CD4-positive, alpha-beta T cell treated with Interleukin-4 for 4 hours (primary cell): Measurements from ENCODE around the gene SPSB1.
"Not testable (repeated sequence)": the region's sequence is repeated elsewhere in the genome, so short reads cannot be mapped to it uniquely, and the experiment has no call there.

Source experiments
- DNase-seq: peaks from one replicate; pipeline ENCODE4 v3.0.0-alpha.2; 2020

SPSB1 gene

GRCh38 chr1:9369964-9370788 lies 77.5 kb downstream of the SPSB1 start:
- no peak for DNase-seq

- DNase-seq: no peak
Measured at GRCh38 chr1:9371391-9371935, 78.8 kb downstream of the SPSB1 start.

DNA sequence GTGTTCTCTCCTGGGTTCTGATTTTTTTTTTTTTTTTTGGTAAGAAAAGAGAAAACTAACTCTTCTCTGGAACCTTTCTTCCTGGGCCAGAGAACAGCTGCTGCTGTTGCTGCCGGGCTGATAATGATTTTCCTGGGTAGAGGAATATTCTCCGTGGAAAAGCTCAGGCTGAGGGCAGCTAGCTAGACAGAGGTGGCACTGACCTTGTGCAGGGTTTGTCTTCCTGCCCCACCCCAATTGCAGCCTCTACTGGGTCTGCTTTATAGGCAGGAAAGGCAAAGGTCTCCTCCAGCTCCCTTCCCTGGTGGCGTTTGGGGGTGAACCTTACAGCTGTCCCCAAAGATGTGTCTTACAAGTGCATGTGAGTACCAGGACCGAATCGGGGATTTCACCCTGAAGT lies 79.3 kb downstream of the SPSB1 start:
- no peak for DNase-seq

DNA sequence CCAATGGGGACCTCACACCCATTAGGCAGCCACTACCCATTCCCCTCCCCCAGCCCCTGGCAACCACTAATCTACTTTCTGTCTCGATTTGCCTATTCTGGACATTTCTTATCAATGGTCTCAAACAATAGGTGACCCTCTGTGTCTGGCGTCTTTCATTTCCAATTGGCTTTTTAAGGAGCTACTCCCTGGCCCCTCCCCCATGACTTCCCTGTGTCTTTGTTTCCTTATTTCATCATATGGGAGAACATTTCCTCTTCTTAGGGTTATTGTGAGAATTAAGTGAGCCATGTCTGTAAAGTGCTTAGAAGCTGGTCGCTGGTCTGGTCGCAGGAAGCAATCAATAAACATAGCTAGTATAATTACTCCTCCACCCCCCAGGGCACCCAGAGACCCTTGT lies 80.9 kb downstream of the SPSB1 start:
- DNase-seq: no peak

DNA sequence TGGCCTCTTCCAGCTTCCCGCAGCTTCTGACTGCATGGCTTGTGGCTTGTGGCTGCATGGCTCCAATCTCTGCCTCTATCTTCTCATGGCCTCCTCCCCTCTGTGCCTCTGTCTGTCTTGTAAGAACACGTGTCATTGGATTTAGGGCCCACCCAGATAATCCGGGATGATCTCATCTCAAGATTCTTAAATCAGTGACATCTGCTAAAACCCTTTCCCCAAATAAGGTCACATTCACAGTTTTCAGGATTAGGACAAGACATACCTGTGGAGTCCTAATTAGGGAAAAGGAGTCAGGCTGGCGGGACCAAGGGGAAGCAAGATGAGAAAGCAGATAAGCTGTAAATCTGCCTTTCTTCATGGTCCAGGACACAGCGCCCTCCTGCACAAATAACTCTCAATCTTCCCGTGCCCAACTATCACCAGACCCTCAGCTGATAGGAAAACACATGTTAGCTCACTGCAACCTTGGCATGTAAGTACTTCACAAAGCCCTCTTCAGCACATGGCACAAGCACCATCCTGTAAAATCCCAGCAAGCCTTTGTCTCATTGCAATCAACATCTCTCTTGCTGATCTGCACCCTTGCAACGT lies 82.2 kb downstream of the SPSB1 start:
- no peak for DNase-seq

DNA sequence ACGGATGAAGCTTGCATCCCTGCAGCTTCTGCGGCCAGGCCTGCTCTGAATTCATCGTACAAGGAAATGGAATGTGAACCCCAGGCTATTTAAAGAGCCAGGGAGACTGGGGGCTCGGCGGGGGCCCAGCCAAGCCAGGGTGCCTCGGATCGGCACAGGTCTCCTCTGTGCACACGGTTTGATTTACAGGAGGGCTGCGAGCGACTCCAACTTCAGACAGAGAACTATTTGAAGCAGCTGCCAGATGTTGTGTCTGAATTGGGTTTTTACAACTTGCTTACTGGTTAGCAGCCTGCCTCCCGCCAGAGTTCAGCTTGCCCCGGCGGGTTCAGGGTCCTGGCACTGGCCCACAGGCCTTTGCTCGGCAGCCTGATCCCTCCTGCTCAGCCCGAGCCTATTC lies 83.2 kb downstream of the SPSB1 start:
- DNase-seq: no peak

DNA sequence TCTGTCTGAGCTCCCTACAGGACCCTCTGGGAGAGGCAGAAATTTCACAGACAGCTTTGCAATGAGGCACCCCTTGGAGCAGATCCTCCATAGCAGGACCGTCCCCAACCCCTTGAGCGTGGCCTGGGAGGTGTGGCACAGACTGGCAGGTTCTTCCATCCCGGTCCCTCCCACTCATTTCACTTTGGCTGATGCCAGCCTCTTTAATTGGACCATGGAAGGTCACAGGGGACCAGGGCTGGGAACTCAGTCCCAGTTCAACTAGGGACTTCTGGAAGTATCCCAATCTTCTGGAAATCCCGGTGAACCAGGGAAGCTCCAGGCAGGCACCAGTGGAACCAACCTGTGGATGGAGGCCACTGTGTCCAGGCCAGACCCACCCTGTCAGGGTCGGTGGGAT lies 83.7 kb downstream of the SPSB1 start:
- DNase-seq: no peak

DNA sequence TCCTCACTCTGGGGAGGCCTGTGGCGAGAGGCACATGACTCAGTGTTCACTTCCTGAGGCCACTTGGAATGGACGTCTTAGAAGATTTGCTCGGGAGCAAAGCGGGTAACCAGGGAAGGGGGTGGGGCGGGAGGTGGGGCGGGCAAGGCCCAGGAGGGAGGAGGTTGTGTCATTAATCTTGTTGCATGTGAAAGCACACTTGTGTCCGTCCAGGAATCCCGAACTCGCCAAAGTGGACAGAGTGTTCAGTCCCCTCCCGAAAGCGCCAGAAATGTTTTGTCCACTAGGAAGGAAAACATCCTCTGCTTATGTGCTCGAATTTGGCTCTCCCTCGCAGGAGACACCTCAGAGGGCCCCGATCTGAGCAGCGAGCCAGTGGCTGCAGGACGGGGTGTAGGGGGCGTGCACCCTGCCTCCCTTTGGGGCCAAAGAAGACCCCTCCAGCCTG lies 84.2 kb downstream of the SPSB1 start:
- no peak for DNase-seq

GRCh38 chr1:9378801-9379200 lies 86.1 kb downstream of the SPSB1 start:
- no peak for DNase-seq

GRCh38 chr1:9380711-9381110 lies 88.0 kb downstream of the SPSB1 start:
- no peak for DNase-seq

DNA sequence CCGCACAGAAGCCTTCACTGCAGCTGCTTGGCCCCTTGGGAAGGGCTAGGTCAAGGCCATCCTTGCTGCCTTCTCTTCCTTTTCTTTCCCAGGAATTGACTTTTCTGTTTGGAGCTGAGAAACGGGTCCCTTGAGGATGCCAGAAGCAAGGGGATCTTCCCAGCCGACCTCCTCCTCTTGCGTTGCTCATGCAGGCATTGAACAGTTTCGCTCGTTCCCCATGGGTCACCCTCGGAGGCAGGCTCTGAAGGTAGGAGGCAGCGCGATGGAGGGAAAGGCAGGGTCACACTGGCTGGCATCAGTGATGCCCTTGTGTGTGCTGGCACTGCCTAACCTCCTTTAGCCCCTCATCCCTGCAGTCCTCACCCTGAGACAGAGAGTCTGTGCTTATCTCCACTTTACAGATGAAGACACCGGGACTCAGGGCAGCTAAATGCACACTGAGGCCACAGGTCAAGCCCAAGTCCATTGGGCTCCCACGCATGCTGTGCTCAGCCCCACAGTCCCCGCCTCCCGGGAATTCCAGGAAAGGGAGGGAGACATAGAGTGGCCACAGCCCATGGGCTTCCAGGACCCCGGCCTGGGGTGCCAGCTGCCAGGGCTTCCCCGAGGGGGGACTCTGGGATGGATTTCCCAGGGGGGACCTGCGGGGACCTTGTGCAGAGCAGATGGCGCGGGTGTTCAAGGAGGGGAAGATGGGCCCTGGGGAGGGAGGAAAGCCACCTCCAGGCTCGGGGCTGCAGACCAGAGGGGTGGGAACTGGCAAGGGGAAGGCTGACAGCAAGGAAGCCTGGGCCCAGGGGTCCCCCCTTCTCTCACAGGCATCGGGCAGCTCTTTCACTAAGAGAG lies 90.2 kb downstream of the SPSB1 start:
- DNase-seq: no peak

DNA sequence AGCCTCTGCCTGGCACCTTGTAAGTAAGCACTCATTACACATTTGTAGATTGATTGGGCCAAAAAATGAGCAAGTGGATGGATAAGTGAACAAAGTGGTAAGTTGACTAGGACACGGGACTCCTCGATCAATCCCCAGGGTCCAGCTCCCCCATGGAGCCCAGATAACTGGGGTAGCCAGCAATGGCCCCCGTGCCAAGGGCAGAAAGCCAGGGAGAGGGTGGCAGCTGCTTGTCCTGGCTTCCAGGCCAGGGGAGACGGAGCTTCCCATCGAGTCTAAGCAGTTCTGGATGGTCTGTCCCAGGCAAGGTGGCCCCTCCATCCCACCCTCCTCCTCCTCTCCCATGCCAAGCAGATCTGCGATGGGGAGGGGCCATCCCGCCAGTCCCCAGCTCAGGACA lies 91.4 kb downstream of the SPSB1 start:
- DNase-seq: no peak

DNA sequence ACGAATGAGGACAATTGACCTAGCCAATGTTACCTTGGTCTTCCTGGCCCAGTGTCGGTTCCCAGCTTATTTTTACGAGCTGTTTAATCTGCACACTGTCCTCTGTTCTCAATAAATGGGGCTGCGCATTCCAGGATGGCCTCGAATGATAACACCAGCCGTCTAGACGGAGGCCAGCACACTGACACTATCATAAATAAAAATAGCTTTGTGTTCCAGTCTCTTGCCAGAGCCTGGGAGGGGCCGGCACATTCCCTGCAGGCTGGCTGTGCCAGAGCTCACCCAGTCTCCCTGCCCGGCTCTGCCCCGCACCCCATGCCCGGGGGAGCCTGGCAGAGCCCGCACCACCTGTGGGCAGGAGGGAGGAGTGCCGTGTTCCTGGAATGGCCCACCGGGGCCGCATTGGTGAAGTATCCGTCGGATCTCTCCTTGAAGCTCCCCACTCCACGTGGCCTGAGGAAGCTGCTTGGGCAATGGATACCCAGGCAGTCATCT lies 92.1 kb downstream of the SPSB1 start:
- DNase-seq: no peak

- DNase-seq: not testable (repeated sequence)
Measured at GRCh38 chr1:9385392-9385791, 92.7 kb downstream of the SPSB1 start.

GRCh38 chr1:9385801-9386573 lies 93.3 kb downstream of the SPSB1 start:
- no peak for DNase-seq

DNA sequence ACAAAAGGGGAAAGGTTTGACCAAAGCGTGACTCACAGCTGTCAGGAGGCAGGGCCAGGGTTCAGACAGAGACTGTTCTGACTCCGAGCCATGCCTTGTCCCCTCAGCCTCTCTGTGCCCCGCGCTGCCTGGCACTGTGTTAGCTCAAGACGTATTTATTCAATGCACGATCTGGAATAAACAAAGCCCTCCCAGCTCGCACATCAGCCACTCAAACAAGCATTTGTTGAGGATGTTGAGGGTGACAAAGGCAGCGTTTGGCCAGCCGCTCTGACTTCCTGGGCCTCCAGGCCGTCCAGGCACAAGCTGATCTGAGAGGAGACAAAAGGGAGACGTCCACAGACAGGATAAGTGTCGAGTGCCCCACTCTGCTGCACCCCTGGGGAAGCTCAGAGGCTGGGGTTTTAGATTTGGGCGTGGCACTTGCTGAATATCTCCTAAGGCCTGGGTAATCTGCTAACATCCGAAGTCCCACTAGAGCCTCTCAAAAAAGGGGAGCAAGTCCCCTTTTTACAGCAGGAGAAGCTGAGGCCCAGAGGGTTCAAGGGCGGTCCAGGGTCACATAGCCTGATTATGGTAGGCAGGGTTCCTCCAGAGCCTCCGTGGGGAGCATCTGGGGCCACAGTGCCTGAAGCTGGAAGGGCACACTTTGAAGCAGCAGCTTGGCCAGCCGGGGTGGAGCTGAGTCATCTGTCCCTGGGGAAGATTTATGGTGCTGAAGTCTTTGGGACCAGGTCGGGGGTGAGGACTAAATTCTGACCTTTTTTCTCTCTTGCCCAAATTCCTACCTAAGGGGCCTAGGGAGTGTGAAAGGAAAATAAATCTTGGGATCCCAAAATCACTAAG lies 95.9 kb downstream of the SPSB1 start:
- no peak for DNase-seq

DNA sequence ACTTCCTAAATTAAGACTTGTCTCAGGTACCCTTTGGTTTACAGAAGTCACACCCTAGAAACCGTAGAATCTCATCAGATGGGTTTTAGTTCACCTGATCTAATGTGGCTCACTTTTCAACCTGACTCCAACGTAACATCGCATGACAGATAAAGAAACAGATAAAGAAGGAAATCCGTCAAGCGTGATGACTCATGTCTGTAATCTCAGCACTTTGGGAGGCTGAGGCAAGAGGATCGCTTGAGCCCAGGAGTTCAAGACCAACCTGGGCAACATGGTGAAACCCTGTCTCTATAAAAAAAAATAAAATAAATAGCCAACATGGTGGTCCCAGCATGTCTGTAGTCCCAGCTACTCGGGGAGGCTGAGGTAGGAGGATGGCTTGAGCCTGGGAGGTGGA lies 97.3 kb downstream of the SPSB1 start:
- DNase-seq: peak; percentile 6

- DNase-seq: no peak
Measured at GRCh38 chr1:9391620-9392019, 98.9 kb downstream of the SPSB1 start.

DNA sequence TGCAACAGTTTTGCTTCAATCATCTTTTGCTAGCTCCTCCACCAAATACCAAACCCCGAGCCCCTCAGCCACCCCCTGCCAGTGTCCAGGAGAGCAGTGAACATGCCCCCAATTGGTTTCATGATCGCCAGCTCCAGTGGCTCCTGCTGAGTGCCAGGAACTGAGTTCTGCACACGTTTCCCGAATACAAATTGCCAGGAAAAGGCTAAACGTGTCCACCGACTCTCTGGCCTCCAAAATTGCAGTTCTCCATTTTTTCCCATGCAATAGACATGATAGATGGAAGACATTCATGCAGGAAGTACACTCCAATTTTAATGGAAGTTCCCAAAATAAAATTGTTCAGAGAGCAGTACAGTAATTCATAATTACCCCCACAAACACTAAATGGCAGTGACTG lies 101.3 kb downstream of the SPSB1 start:
- no peak for DNase-seq

DNA sequence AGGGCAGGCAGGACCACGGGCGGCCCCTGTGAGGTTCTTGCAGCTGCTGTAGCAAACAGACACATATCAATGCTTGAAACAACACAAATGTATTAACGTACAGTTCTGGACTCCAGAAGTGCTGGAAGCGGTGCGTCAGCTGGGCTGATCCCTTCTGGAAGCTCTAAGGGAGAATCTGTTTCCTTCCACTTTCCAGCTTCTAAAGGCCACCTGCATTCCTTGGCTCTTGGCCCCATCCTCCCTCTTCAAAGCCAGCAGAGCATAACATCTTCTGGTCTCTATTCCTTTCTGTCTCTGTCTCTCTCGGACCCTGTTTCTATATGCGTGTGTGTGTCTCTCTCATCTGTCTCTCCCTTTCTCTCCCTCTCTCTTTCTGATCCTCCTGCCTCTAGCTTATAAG lies 102.3 kb downstream of the SPSB1 start:
- DNase-seq: no peak

DNA sequence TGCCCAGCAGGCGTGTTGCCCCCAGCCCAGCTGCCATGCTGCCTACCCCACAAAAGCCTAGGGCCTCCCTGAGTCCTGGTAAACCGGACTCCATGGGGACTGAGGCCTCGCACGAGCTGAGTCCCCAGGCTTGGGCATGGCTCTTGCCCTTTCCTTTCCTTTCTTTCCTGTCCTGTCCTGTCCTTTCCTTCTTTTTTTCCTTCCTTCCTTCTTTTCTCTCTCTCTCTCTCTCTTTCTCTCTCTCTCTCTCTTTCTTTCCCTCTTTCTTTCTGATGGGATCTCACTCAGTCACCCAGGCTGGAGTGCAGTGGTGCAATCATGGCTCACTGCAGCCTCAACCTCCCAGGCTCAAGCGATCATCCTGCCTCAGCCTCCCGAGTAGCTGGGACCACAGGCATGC lies 104.4 kb downstream of the SPSB1 start:
- DNase-seq: no peak
